Renal cortical epithelial cell (primary cell): Measurements from ENCODE around the gene RASGEF1C. TPM values are rescaled to one million over a fixed set of nuclear protein-coding genes. Genes with fewer than 3 reads are reported as not detected.
A peak's percentile ranks its signal among the peaks of the same experiment; 100 is the strongest.
"Not testable (repeated sequence)": the region's sequence is repeated elsewhere in the genome, so short reads cannot be mapped to it uniquely, and the experiment has no call there.

Source experiments
- DNase-seq: peaks from one replicate; pipeline ENCODE4 v3.0.0-alpha.2; 2011; ENCODE audit warnings: low read depth
- total RNA-seq: library from RNA; depleted of rRNA; stranded (reverse); fragments of >200 nt; gene quantifications from 2 replicates; pipeline ENCODE4 v1.2.3, GENCODE V29; 2014

RASGEF1C gene
- total RNA-seq, 1 donor from 2014 or later = not detected

DNA sequence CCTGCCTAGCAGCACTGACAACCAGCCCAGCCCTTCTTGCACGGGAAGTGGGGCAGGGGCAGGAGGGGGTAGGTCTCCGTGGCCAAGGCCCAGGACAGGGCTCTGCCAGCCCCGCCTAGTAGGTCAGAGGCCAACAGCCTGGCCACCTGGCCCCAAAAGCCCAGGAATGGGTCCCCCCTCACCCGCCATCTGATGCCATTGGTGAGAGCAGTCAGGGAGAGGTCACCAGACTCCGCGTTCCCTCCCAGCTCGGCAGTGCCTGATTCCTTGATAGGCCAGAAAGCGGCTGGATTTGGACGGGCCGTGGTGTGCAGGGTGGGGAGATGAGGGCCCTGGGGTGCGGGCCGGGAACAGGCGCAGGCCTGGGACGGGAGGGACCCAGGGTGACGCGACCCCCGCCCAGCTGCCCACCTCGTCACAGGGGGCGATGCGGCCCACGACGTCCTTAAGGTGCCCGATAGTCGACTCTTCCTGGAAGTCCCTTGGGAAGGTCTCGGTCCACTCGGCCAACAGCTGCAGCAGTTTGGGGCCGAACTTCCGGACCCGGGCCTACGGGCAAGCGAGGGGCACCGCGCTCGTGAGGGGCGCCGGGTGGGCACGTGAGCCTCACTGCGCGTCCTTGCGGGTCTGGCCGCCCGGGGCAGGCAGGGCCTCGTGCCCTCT lies 72.9 kb downstream of the RASGEF1C start:
- DNase-seq = no peak

GRCh38 chr5:180135128-180135955 lies 73.7 kb downstream of the RASGEF1C start:
- peak; percentile 77 for DNase-seq

DNA sequence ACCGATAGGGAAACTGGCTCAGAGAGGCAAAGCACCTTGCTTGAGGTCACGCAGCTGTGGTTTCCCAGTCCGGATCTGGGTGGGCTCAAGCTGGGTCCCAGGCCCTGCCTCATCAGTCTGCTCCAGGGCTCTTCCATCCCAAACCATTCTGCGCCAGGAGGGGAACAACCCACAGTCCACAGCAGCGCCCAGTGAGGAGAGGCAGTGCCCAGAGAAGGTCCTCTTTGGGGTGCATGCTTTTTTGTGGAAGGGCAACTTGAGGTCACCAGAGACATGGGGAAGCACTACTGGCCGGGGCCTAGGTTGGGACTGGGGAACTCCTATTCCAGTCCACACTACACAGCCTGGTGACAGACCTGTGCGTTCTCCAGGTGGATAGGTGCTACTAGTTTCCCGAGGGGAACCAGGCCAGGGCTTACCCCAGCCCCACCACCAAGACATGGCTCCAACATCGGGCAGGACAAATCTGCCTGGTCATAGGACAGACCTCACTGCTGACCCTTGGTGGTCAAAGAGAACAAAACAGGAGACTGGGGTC lies 75.0 kb downstream of the RASGEF1C start:
- no peak for DNase-seq

GRCh38 chr5:180133551-180133950 lies 75.5 kb downstream of the RASGEF1C start:
- DNase-seq = no peak

GRCh38 chr5:180133060-180133459 lies 76.0 kb downstream of the RASGEF1C start:
- no peak for DNase-seq

GRCh38 chr5:180130876-180131740 lies 77.9 kb downstream of the RASGEF1C start:
- DNase-seq = no peak

DNA sequence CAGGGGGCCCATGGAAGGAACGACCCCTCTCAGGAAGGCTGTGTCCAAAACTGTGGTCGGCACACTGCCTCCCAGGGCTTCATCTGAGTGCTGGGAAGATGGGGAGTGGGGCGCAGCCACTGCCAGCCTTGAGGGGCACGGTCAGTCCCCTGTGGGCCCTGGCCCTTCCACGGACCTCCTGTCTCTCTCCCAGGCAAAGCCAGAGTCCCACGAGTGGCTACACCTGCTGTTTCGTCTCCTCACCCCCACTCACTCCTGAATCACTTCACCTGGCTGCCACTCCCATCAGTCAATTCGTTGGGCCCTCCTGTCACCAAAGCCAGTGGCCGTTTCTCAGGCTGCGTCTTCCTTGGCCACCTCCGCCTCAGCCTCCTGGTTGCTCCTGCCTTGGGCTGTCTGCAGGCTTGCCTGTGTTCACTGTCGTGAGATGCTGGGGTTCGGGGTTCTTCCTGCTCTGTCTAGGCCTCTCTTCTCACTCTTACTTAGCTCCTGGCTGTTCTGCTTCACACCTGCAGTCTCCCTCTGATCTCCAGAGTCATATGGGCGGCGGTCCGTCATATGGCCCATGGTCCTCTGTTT lies 78.6 kb downstream of the RASGEF1C start:
- no peak for DNase-seq

DNA sequence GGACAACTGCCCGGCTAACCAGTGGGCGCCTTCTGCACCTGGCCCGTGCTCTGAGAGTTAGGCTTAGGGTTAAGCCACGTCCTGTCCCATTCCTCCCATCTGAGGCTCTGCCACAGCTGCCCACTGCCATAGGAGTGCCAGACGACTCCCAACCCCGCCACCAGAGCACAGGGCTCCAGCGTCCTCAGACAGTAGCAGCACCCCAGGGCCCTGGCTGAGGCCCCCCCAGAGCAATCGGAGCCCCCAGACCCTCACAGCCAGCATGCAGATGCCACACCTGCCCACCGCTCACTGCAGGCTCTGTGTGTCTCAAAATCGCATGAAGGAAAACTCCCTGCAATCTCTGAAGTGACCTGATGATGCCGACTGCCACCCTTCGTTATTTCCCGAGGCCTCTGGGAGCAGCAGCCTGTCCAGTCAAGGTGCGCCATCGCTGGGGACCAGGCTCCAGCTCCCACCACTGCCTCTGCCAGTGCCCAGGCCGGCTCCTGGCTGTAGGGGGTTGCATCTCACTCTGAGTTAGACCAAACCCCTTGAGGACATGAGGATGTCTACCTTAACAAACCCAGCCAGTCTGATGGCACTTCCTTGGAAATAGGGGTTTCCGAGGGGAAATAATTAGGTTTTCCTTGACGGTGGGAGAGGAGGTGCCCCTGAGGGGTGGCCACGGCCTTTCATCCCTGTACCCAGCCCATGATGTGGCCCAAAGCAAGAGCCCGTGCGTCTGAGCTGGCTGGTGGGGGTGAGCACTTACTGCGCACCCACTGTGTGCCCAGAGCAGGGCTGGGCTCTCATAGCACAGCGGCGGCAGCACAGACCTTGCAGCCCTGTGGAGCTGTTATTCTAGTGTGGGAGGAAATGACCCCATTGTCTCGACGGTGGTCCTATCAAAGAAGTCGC lies 79.5 kb downstream of the RASGEF1C start:
- no peak for DNase-seq

GRCh38 chr5:180128671-180129261 lies 80.2 kb downstream of the RASGEF1C start:
- no peak for DNase-seq

GRCh38 chr5:180127682-180128670 lies 81.0 kb downstream of the RASGEF1C start:
- no peak for DNase-seq

- DNase-seq = no peak
Measured at GRCh38 chr5:180126716-180127681, 82.0 kb downstream of the RASGEF1C start.

DNA sequence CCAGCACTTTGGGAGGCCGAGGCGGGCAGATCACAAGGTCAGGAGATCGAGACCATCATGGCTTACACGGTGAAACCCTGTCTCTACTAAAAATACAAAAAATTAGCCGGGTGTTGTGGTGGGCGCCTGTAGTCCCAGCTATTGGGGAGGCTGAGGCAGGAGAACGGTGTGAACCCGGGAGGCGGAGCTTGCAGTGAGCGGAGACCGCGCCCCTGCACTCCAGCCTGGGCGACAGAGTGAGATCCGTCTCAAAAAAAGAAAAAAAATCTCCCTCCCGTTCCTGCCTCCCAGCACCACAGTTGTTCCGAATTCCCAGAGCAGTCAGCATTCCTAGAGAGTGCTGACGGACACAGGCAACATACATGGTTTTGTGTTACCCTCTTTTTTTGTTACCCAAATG lies 82.9 kb downstream of the RASGEF1C start:
- DNase-seq = not testable (repeated sequence)

DNA sequence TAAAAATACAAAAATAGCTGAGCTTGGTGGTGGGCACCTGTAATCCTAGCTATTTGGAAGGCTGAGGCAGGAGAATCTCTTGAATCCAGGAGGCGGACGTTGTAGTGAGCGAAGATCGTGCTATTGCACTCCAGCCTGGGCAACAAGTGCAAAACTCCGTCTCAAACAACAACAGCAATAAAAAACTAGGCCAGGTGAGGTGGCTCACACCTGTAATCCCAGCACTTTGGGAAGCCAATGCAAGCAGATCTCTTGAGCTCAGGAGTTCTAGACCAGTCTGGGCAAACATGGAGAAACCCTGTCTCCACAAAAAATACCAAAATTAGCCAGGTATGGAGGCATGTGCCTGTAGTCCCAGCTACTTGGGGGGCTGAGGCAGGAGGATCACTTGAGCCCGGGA lies 84.3 kb downstream of the RASGEF1C start:
- not testable (repeated sequence) for DNase-seq

GRCh38 chr5:180122875-180123274 lies 86.1 kb downstream of the RASGEF1C start:
- DNase-seq = no peak

DNA sequence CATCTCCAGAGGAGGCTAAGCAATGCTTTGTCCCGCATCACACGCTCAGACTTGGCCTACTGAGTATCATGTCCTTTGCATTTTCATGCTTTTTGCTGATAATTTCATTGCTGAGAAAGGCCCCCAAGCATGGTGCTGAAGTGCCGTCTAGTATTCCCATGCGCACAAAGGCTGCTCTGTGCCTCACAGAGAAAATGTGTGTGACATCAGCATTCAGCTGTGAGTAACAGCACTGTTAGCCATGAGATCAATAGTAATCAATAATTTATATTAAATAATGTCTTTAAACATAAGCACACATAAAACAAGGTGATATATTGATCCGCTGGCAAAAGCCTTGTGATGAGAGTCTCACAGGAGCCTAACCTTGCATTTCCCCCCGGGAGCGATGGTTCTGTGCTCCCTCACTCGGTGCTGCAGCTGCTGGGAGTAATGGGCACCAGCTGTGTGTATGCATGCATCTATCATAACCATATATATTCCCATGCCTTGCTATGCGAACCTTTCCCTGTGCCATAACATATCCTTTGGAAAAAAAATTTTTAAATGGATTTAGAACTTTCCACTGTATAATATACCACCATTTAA lies 87.1 kb downstream of the RASGEF1C start:
- DNase-seq = no peak

DNA sequence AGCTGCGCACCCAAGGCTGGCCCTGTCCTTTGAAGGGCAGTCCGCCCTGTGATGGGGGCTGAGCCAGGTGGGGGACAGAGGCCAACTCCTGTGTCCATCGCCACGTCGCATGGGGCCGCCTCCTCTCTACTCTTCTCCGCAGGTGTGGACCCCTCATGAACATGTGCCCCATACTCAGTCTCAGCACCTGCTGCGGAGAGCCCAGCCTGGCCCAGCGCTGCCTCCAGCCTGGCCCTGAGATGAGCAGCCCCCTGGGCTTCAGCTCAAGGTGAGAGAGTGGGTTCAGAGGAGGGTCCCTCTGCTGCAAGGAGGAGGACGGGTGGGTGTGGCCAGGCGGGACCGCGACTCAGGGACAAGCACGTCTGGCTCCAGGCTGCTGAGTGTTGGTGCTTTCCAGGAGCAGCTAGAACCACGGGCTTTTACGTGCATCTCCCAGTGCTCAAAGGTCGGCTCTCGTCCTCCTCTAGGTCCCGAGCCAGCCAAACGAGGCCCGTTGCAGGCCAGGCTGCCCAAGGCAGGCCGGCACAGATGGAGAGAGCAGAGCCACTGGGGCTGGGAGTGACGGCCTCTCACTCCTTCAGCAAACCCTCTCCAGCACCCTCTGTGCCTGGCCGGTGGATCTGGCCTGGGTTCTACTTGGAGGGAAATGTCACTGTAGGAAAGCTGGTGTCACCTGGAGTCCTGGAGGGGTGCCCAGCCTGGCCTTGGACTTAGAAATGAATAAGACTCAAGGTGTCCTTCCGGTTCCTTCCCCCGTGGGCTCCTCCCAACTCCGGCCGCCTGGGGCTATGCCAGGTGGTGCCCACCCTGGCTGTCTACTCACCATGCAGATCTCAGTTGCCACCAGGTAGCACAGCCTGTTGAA lies 88.5 kb downstream of the RASGEF1C start:
- no peak for DNase-seq

- no peak for DNase-seq
Measured at GRCh38 chr5:180119903-180120236, 89.1 kb downstream of the RASGEF1C start.
